ENCODE results near the gene KIF1A.

KIF1A gene

GRCh38 chr2:240723851-240724250 lies 96.2 kb downstream of the KIF1A start:
- Histone ChIP-seq H3K36me3 (no peaks in the 10 kb centered on the region), H3K27me3 (no peaks in the 10 kb centered on the region), H3K4me1 (no peaks in the 10 kb centered on the region), H3K4me3 (ENCODE audit: low read depth, low read length) (no peak overlapping the region), H3K9me3 (no peaks in the 10 kb centered on the region; the same call in 1 of the 2 replicates)
- no peak for DNase-seq
- no peak for TF ChIP-seq CTCF (IDR thresholded peaks at IDR 0.05; ENCODE audit: low read depth, low read length)

GRCh38 chr2:240722796-240723735 lies 97.0 kb downstream of the KIF1A start:
- no peak overlapping the region for H3K4me3 ChIP-seq (ENCODE audit: low read depth, low read length)
- no peaks in the 10 kb centered on the region for H3K4me1 ChIP-seq
- no peaks in the 10 kb centered on the region for H3K36me3 ChIP-seq
- TF ChIP-seq CTCF (IDR thresholded peaks at IDR 0.05; ENCODE audit: low read depth, low read length) = no peak
- H3K27me3 ChIP-seq = no peaks in the 10 kb centered on the region
- H3K9me3 ChIP-seq = no peaks in the 10 kb centered on the region; the same call in 1 of the 2 replicates
- DNase-seq = no peak

- Histone ChIP-seq H3K9me3 (no peaks in the 10 kb centered on the region; the same call in 1 of the 2 replicates), H3K36me3 (no peaks in the 10 kb centered on the region), H3K27me3 (no peaks in the 10 kb centered on the region), H3K4me1 (no peaks in the 10 kb centered on the region), H3K4me3 (ENCODE audit: low read depth, low read length) (no peak overlapping the region)
- DNase-seq = no peak
- no peak for TF ChIP-seq CTCF (IDR thresholded peaks at IDR 0.05; ENCODE audit: low read depth, low read length)
Observed at GRCh38 chr2:240722376-240722775, 97.6 kb downstream of the KIF1A start.

- H3K36me3 ChIP-seq = no peaks in the 10 kb centered on the region
- no peak for TF ChIP-seq CTCF (IDR thresholded peaks at IDR 0.05; ENCODE audit: low read depth, low read length)
- DNase-seq = no peak
- H3K9me3 ChIP-seq = no peaks in the 10 kb centered on the region; the same call in 1 of the 2 replicates
- H3K27me3 ChIP-seq = no peaks in the 10 kb centered on the region
- H3K4me3 ChIP-seq (ENCODE audit: low read depth, low read length) = no peak overlapping the region
- no peaks in the 10 kb centered on the region for H3K4me1 ChIP-seq
Observed at GRCh38 chr2:240721596-240722180, 98.3 kb downstream of the KIF1A start.

- no peaks in the 10 kb centered on the region for H3K36me3 ChIP-seq
- DNase-seq = no peak
Observed at GRCh38 chr2:240720686-240721595, 99.1 kb downstream of the KIF1A start.

More at GRCh38 chr2:240720686-240721595, 99.1 kb downstream of the KIF1A start:
- TF ChIP-seq CTCF (IDR thresholded peaks at IDR 0.05; ENCODE audit: low read depth, low read length) = no peak
- Histone ChIP-seq H3K9me3 (no peaks in the 10 kb centered on the region; the same call in 1 of the 2 replicates), H3K4me3 (ENCODE audit: low read depth, low read length) (no peak overlapping the region), H3K27me3 (no peaks in the 10 kb centered on the region), H3K4me1 (no peaks in the 10 kb centered on the region)
